Dedifferentiated amniotic fluid mesenchymal stem cell (primary cell): Measurements from ENCODE around the gene NCAPD2.

ENCODE experiments used
- DNase-seq: peaks from one replicate; pipeline ENCODE4 v3.0.0-alpha.2; 2016; ENCODE audit errors: extremely low spot score

NCAPD2 gene

DNA sequence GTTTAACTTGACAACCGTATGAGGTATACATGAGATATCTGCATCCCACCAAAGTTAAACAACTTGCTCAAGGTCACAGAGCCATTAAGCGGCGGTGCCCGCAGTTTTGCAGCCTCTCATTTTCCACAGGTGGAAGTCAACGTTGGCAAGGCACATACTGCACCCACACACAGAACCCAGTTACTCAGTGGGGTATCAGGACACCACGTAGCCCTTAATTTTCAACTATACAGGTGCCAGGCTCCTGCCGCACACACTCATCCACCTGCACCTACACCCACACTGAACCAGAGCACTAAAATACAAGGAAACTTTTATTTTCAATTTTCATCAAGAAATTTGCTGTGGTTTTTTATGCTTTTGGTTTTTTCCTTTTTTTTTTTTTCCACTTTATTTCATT, 75.9 kb downstream of the NCAPD2 start:
- DNase-seq, result no peak

DNA sequence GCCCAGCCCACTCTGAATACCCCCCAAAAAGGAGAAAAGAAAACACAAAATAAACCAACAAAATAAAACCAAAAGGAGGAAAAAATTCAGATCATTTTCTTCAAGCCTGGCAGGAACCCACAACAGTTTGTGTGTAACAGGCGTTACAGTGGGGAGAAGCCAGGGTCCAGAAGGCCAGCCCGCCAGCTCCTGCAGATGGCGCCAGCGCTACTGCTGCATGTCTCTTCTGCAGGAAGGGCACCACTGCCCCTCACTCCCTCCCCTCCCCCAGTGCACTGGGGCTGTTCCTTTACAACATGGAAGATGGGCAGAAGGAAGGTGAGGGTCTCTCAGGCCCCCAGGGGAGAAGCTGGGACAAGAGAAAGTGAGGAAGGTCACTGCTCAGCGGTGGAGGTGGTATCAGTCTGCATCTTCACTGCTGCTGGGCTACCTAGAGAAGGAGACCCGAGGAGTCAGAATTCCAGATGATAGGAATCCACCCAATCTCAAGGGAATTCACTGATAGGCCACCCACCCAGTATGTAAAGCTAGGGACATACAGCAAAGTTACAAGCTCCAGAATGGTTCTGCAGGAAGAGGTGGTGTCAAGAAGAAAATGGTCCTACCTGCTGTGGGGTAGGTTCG, 76.5 kb downstream of the NCAPD2 start:
- DNase-seq, result no peak

GRCh38 chr12:6573001-6573400, 79.1 kb downstream of the NCAPD2 start:
- DNase-seq, result no peak

DNA sequence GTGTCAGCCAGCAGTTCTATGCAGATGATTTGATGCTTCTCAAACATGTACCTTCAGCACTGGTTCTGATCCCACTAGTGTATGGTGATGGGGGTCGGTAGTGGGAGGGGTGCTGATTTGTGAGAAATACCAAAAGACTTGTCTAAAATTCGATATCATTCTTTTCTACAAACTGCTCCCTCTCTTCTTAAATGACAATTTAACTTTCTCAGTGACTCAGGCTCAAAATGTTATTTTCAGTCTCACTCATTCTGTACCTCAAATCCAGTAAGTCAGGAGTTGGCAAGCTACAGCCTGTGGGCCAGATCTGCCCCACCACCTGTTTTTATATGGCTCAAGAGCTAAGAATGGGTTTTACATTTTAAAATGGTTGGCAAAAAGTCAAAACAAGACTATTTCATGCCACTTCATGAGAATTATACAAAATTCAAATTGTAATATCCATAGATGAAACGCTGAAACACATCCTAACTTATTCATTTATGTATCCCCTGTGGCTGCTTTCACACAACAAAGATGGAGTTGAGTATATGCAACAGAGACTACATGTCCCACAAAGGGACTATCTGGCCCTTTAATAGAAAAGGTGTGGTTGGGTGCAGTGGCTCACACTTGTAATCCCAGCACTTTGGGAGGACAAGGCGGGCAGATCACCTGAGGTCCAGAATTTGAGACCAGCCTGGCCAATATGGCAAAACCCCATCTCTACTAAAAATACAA, 80.8 kb downstream of the NCAPD2 start:
- DNase-seq, result no peak

GRCh38 chr12:6575648-6576047, 81.7 kb downstream of the NCAPD2 start:
- no peak for DNase-seq
